Bronchial epithelial cell (primary cell): ENCODE data around the gene RPL31. TPM values are rescaled to one million over a fixed set of nuclear protein-coding genes. Genes with fewer than 3 reads are reported as not detected.

Experiments used
- DNase-seq: peaks from one replicate; pipeline ENCODE4 v3.0.0-alpha.2; 2010; ENCODE audit warnings: low read depth
- FAIRE-seq: peaks from 2 replicates; lab custom pipeline; 2011; peaks lifted over from hg19 to GRCh38; lab: Jason Lieb, UNC
- H3K27me3 ChIP-seq: 2 replicates; pipeline ENCODE4 v1.5.1; 2011; ENCODE audit warnings: low read length; ENCODE audit not compliant: control insufficient read depth, insufficient read depth
- H3K36me3 ChIP-seq: 2 replicates; pipeline ENCODE4 v1.5.1; 2011; ENCODE audit warnings: low read length; ENCODE audit not compliant: control insufficient read depth, insufficient read depth
- H3K4me3 ChIP-seq: 2 replicates; pipeline ENCODE4 v1.5.1; 2011; ENCODE audit warnings: mild to moderate bottlenecking, low read depth, low read length, control low read depth
- CTCF ChIP-seq: IDR thresholded peaks from 2 replicates; pipeline ENCODE4 v1.5.1; 2011; ENCODE audit warnings: mild to moderate bottlenecking, moderate library complexity, low read length, control low read depth, inconsistent platforms; ENCODE audit not compliant: insufficient read depth, severe bottlenecking
- total RNA-seq: library from RNA; depleted of rRNA; stranded (reverse); fragments of >200 nt; gene quantifications from 2 replicates; pipeline ENCODE4 v1.2.1, GENCODE V29; 2014

The RPL31 gene
- total RNA-seq, 1 donor from 2014 or later: 2,143 TPM

- no peak for FAIRE-seq
- TF ChIP-seq CTCF: no peak
- Histone ChIP-seq H3K4me3 (no peak overlapping the region), H3K27me3 (no peaks in the 10 kb centered on the region), H3K36me3 (peaks cover 21% of the 10 kb centered on the region)
- DNase-seq: no peak
Measured at GRCh38 chr2:101004620-101005325, 2.7 kb downstream of the RPL31 start.

DNA sequence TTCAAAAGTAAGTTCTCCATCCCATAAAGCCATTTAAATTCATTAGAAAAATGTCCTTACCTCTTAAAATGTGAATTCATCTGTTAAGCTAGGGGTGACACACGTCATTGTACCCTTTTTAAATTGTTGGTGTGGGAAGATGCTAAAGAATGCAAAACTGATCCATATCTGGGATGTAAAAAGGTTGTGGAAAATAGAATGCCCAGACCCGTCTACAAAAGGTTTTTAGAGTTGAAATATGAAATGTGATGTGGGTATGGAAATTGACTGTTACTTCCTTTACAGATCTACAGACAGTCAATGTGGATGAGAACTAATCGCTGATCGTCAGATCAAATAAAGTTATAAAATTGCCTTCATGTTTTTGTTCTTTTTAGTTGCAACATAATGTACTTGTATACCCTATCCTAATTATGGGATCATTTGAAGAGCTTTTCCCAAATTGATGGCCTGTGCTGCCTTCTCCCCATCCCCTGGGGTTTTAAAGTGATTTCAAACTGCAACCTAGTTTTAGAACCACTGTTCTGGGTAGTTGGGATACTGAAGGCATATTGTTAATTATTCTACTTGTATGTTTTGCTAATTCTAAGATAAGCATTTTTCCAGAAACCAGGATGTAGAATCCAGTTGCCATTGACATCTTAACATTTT, 4.1 kb downstream of the RPL31 start:
- DNase-seq (no peak), FAIRE-seq (no peak)
- H3K4me3 ChIP-seq: no peak overlapping the region
- peaks cover 21% of the 10 kb centered on the region for H3K36me3 ChIP-seq
- H3K27me3 ChIP-seq: no peaks in the 10 kb centered on the region
- TF ChIP-seq CTCF: no peak

DNA sequence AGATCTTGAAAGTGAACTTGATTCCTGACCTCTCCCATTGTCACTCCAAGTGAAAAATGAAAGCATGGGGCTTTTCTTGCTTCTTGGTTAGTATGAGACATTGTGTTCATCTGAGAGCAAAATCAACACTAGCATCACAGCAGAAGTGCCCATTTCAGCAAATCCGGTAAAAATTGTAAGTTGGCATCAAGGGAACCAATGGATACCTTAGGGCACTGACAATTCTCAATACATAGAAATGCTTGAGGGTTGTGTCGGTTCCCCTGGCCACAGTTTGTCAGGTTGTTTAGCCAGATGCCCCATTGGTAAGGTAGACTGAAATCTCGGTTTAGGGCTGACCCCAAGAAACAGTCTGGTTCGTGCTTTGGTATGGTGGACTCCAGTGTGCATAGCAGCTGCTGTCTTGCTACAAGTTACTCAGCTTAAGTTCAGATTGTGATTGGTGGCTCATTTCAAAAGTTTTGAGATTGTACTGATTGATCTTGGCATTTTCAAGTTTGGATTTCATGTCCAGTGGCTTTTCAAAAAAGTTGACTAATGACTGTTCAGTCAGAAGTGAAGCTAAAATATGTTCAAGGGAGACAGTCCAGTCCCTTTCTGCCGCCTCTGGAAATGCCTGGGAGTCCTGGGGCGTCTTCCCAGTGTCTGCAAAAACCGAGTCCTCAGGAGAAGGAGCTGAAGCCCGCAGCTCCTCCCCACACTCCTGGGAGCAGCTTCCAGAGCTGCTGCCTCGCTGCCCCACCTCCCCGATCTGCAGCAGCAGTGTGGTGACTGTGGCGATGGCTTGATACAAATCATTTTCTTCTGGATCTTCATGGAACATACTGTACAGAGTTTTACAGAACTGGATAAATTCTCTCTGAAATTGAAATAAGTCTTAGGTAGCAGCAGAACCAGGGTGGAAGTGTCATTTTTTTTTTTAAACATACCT, 5.6 kb downstream of the RPL31 start:
- peaks cover 21% of the 10 kb centered on the region for H3K36me3 ChIP-seq
- DNase-seq (no peak), FAIRE-seq (no peak)
- TF ChIP-seq CTCF: no peak
- no peaks in the 10 kb centered on the region for H3K27me3 ChIP-seq
- H3K4me3 ChIP-seq: no peak overlapping the region

DNA sequence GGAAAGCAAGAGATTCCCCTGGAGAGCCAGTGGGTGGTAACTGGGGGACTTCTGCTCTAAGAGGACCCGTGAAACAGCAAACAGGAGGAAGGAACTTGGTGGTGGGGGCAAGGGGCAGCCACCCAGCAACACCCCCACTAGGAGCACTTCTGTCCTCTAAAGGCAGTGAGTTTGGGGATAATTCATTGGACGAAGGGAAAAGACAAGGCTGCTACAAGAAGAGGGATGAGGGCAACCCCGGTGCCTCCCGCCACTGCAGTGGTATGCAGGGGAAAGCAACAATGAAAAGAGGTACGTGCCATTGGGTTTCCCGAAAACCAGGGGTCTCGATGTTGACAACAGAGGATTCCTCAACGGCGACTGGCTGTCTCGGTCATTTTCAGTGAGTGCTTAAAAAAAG, 9.1 kb downstream of the RPL31 start:
- TF ChIP-seq CTCF: no peak
- H3K27me3 ChIP-seq: no peaks in the 10 kb centered on the region
- peaks cover 6% of the 10 kb centered on the region for H3K36me3 ChIP-seq
- DNase-seq: no peak
- no peak overlapping the region for H3K4me3 ChIP-seq
- FAIRE-seq: no peak

DNA sequence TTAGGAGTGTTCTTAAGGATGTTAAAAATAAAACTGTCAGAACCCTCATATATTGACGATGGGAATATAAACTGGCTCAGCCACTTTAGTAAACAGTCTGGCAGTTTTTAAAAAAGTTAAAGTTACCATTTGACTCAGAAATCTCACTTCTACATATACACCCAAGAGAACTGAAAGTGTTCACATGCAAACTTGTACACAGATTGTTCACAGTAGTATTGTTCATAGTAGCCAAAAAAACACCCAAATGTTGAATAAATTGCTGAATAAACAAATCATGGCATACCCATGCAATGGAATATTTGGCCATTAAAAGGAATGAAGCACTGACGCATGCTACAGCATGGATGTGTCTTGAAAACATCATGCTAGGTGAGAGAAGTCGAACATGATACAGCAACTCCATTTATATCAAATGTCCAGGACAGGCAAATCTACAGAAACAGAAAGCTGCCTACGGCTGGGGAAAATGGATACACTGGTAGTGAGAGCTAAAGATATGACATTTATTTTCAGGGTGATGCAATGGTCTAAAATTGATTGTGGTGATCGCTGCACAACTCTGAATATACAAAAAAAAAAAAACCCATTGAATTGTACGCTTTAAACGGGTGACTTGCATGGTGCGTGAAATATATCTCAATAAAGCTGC, 10.1 kb downstream of the RPL31 start:
- no peak for TF ChIP-seq CTCF
- DNase-seq (no peak), FAIRE-seq (no peak)
- H3K27me3 ChIP-seq: no peaks in the 10 kb centered on the region
- H3K36me3 ChIP-seq: peaks cover 6% of the 10 kb centered on the region
- no peak overlapping the region for H3K4me3 ChIP-seq
